ENCODE data around the gene PRR20G.

Gene PRR20G

DNA sequence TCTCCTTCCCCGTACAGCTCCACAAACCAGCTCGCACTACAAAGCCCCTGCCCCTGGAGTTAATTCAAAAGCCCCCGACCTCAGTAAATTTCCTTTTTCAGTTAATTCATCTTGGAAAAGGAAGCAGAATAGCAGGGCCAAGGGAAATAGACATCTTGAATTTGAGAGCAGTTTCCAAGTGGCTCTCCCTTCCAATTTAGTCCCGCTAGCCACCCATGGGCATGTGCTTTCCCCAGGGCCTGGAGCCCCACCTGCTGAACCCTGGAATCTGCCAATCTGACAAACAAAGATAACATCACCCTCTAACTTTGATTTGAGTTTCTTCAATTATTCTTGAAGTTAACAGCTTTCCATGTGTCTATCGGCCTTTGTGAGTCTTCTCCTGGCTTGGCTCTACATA lies 31.7 kb downstream of the PRR20G start:
- no peaks in the 10 kb centered on the region for H3K9me3 Mint-ChIP-seq
- TF ChIP-seq CTCF (IDR thresholded peaks at IDR 0.05) = no peak
- H3K4me1 Mint-ChIP-seq = peaks cover 5% of the 10 kb centered on the region
- DNase-seq = no peak
- no peak overlapping the region for H3K4me3 Mint-ChIP-seq
- H3K27me3 Mint-ChIP-seq (ENCODE audit: low read depth, poor library complexity) = peaks cover 25% of the 10 kb centered on the region
- H3K36me3 Mint-ChIP-seq (ENCODE audit: low read depth) = no peaks in the 10 kb centered on the region
- H3K27ac Mint-ChIP-seq = no peak overlapping the region

DNA sequence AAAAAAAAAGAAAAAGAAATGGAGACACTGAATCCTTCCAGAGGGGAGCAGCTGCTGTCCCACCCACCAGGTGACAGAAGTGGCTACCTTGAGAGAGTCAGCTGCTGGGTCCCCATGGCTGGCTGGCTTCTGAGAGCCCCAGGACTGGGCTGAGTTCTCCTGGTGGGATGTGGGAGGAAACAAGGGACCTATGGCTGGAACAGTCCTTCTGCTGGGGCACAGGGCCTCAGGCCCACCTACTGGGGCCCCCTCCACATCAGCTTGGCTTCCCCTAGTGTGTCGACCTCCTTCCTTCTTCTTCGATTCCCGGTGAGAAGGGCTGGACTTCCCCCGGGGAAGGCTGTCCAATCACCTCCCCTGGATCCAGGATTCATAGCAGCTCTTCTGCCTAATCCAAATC lies 32.3 kb downstream of the PRR20G start:
- peaks cover 25% of the 10 kb centered on the region for H3K27me3 Mint-ChIP-seq (ENCODE audit: low read depth, poor library complexity)
- H3K4me1 Mint-ChIP-seq = peaks cover 5% of the 10 kb centered on the region
- no peaks in the 10 kb centered on the region for H3K9me3 Mint-ChIP-seq
- no peak overlapping the region for H3K4me3 Mint-ChIP-seq
- DNase-seq = no peak
- H3K27ac Mint-ChIP-seq = no peak overlapping the region
- H3K36me3 Mint-ChIP-seq (ENCODE audit: low read depth) = no peaks in the 10 kb centered on the region
- no peak for TF ChIP-seq CTCF (IDR thresholded peaks at IDR 0.05)

- H3K4me1 Mint-ChIP-seq = peaks cover 5% of the 10 kb centered on the region
- no peaks in the 10 kb centered on the region for H3K36me3 Mint-ChIP-seq (ENCODE audit: low read depth)
- H3K27me3 Mint-ChIP-seq (ENCODE audit: low read depth, poor library complexity) = peaks cover 25% of the 10 kb centered on the region
These were observed 33.1 kb downstream of the PRR20G start for GRCh38 chr3:127254730-127255129.

GRCh38 chr3:127254033-127254644 lies 33.7 kb downstream of the PRR20G start:
- peaks cover 12% of the 10 kb centered on the region for H3K9me3 Mint-ChIP-seq
- H3K4me1 Mint-ChIP-seq = peaks cover 5% of the 10 kb centered on the region
- no peak overlapping the region for H3K4me3 Mint-ChIP-seq
- TF ChIP-seq CTCF (IDR thresholded peaks at IDR 0.05) = no peak
- no peak for DNase-seq
- no peak overlapping the region for H3K27ac Mint-ChIP-seq
- H3K27me3 Mint-ChIP-seq (ENCODE audit: low read depth, poor library complexity) = peaks cover 25% of the 10 kb centered on the region
- H3K36me3 Mint-ChIP-seq (ENCODE audit: low read depth) = no peaks in the 10 kb centered on the region

More at GRCh38 chr3:127254730-127255129, 33.1 kb downstream of the PRR20G start:
- no peak for DNase-seq
- TF ChIP-seq CTCF (IDR thresholded peaks at IDR 0.05) = no peak
- no peak overlapping the region for H3K27ac Mint-ChIP-seq
- H3K9me3 Mint-ChIP-seq = peaks cover 7% of the 10 kb centered on the region
- no peak overlapping the region for H3K4me3 Mint-ChIP-seq

DNA sequence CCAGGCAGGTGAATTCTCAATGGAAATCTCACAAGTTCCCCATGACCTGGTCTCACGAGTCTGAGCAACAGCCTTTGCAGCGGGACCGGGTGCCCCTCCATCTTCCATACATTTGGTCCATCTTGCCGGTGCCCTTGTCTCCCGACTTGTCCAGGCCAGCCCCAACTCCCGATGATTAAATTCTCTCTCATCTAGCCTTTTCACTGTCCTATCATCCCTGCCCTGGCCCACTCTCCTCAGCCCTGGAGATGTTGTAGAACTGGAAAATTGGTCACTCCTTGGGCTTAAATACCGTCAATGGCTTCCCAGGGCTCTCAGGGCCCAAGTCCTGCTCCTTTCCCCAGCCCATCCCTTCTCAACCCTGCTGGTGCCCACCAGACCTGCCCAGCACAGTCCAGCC lies 34.4 kb downstream of the PRR20G start:
- H3K36me3 Mint-ChIP-seq (ENCODE audit: low read depth) = no peaks in the 10 kb centered on the region
- H3K4me1 Mint-ChIP-seq = peaks cover 5% of the 10 kb centered on the region
- no peak overlapping the region for H3K4me3 Mint-ChIP-seq
- no peak for DNase-seq
- H3K9me3 Mint-ChIP-seq = peaks cover 18% of the 10 kb centered on the region
- no peak for TF ChIP-seq CTCF (IDR thresholded peaks at IDR 0.05)
- peaks cover 27% of the 10 kb centered on the region for H3K27me3 Mint-ChIP-seq (ENCODE audit: low read depth, poor library complexity)
- no peak overlapping the region for H3K27ac Mint-ChIP-seq

- no peak for DNase-seq
- peaks cover 29% of the 10 kb centered on the region for H3K9me3 Mint-ChIP-seq
- TF ChIP-seq CTCF (IDR thresholded peaks at IDR 0.05) = no peak
- peaks cover 5% of the 10 kb centered on the region for H3K4me1 Mint-ChIP-seq
- H3K4me3 Mint-ChIP-seq = no peak overlapping the region
- no peak overlapping the region for H3K27ac Mint-ChIP-seq
- H3K36me3 Mint-ChIP-seq (ENCODE audit: low read depth) = no peaks in the 10 kb centered on the region
- H3K27me3 Mint-ChIP-seq (ENCODE audit: low read depth, poor library complexity) = peaks cover 26% of the 10 kb centered on the region
These were observed 35.4 kb downstream of the PRR20G start for GRCh38 chr3:127252446-127252845.

All from nephron progenitor cell (in vitro differentiated cells).